Measurements from ENCODE around the gene TTYH2. TPM values are rescaled to one million over a fixed set of nuclear protein-coding genes. Genes with fewer than 3 reads are reported as not detected.

TTYH2 gene
- polyA plus RNA-seq, 1 donor from 2014 or later = 2.5 TPM

DNA sequence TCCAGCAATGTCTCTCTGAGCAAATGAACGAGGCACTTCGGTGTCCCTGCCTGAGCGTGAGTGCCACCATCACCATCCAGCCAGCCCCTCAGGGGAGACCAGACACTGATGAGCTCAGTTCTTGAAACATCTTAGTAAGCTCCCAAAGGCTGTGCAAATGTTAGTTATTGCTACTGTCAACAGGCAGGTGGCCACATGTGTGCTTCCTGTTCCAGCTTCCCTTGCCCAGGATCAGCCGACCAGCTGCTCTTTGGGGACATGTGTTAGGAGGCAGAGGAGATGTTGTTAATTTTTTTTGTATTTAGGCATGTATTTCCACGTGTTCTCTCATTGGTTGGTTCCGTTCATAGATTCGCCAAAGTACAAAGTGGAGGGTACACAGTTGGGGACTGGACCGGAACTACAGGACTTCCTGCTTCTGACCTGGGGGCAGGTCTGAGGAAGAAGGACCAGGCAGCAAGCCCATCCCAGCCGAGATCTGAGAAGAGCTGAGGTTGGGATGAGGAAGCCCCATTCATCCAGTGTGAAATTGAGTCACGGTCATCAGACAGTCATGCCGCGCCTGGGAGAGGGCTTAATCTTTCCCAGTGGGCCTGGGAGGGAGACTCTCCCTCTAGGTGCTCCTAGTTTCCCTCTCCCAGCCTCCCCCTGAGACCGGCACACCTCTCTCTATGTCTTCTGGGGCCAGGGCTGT, 3.8 kb downstream of the TTYH2 start:
- H2AFZ ChIP-seq (ENCODE audit: low read depth, low read length) = no peak overlapping the region
- H4K20me1 ChIP-seq (ENCODE audit: insufficient read depth) = no peaks in the 10 kb centered on the region
- no peak overlapping the region for H3K4me2 ChIP-seq (ENCODE audit: low read length)
- no peak overlapping the region for H3K9ac ChIP-seq (ENCODE audit: low read length)
- H3K9me2 ChIP-seq (ENCODE audit: insufficient read depth, low read length) = no peaks in the 10 kb centered on the region
- no peaks in the 10 kb centered on the region for H3K79me2 ChIP-seq (replicated peaks; ENCODE audit: insufficient read depth, low read length)
- no peaks in the 10 kb centered on the region for H3K9me3 ChIP-seq (ENCODE audit: low read length)
- peaks cover 32% of the 10 kb centered on the region for H3K27me3 ChIP-seq (ENCODE audit: insufficient read depth, low read depth, low read length)
- no peaks in the 10 kb centered on the region for H3K36me3 ChIP-seq (ENCODE audit: insufficient read depth, low read length)
- no peak overlapping the region for H3K4me3 ChIP-seq (ENCODE audit: low read length)
- no peak for TF ChIP-seq MXI1 (conservative IDR thresholded peaks at IDR 0.05; ENCODE audit: poor library complexity, severe bottlenecking)
- TF ChIP-seq EP300 (conservative IDR thresholded peaks at IDR 0.05; ENCODE audit: poor library complexity, severe bottlenecking) = no peak
- no peak for TF ChIP-seq TAF1 (IDR thresholded peaks at IDR 0.05; ENCODE audit: low read depth)
- TF ChIP-seq SMC3 (conservative IDR thresholded peaks at IDR 0.05; ENCODE audit: poor library complexity) = no peak
- TF ChIP-seq, protein P1, sequence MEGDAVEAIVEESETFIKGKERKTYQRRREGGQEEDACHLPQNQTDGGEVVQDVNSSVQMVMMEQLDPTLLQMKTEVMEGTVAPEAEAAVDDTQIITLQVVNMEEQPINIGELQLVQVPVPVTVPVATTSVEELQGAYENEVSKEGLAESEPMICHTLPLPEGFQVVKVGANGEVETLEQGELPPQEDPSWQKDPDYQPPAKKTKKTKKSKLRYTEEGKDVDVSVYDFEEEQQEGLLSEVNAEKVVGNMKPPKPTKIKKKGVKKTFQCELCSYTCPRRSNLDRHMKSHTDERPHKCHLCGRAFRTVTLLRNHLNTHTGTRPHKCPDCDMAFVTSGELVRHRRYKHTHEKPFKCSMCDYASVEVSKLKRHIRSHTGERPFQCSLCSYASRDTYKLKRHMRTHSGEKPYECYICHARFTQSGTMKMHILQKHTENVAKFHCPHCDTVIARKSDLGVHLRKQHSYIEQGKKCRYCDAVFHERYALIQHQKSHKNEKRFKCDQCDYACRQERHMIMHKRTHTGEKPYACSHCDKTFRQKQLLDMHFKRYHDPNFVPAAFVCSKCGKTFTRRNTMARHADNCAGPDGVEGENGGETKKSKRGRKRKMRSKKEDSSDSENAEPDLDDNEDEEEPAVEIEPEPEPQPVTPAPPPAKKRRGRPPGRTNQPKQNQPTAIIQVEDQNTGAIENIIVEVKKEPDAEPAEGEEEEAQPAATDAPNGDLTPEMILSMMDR (IDR thresholded peaks at IDR 0.05; ENCODE audit: poor library complexity, severe bottlenecking) = no peak
- TF ChIP-seq, protein P2, sequence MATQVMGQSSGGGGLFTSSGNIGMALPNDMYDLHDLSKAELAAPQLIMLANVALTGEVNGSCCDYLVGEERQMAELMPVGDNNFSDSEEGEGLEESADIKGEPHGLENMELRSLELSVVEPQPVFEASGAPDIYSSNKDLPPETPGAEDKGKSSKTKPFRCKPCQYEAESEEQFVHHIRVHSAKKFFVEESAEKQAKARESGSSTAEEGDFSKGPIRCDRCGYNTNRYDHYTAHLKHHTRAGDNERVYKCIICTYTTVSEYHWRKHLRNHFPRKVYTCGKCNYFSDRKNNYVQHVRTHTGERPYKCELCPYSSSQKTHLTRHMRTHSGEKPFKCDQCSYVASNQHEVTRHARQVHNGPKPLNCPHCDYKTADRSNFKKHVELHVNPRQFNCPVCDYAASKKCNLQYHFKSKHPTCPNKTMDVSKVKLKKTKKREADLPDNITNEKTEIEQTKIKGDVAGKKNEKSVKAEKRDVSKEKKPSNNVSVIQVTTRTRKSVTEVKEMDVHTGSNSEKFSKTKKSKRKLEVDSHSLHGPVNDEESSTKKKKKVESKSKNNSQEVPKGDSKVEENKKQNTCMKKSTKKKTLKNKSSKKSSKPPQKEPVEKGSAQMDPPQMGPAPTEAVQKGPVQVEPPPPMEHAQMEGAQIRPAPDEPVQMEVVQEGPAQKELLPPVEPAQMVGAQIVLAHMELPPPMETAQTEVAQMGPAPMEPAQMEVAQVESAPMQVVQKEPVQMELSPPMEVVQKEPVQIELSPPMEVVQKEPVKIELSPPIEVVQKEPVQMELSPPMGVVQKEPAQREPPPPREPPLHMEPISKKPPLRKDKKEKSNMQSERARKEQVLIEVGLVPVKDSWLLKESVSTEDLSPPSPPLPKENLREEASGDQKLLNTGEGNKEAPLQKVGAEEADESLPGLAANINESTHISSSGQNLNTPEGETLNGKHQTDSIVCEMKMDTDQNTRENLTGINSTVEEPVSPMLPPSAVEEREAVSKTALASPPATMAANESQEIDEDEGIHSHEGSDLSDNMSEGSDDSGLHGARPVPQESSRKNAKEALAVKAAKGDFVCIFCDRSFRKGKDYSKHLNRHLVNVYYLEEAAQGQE (IDR thresholded peaks at IDR 0.05; ENCODE audit: borderline replicate concordance) = no peak
- no peak for TF ChIP-seq RAD21 (conservative IDR thresholded peaks at IDR 0.05)
- TF ChIP-seq EZH2 (IDR thresholded peaks at IDR 0.05; ENCODE audit: borderline replicate concordance, insufficient read depth, low read length, poor library complexity, severe bottlenecking) = no peak
- no peak for TF ChIP-seq POLR2AphosphoS5 (IDR thresholded peaks at IDR 0.05)
- no peak overlapping the region for H3K27ac ChIP-seq (ENCODE audit: low read length)
- H3F3A ChIP-seq (ENCODE audit: insufficient read depth, low read length, poor library complexity, severe bottlenecking) = no peaks in the 10 kb centered on the region

DNA sequence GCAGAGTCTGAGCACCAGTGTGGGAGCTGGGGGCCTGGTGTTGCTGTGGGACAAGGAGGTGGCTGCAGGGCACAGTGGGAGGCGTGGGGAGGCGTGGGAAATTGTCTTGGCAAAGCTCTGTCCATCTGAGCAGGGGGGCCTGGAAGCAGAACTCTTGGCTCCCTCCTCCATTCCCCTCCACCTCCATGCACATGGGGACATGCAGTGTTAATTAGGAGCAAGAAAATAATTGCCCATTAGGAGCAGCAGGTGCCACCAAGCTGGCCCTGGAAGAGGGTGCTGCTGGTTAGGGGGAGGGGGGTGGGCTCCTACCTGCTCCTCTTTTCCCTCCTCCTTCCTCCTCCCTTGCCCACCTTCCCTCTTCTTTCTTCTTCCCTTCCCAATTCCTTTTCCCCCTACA, 4.5 kb downstream of the TTYH2 start:
- H3K9ac ChIP-seq (ENCODE audit: low read length) = no peak overlapping the region
- H3K9me3 ChIP-seq (ENCODE audit: low read length) = no peaks in the 10 kb centered on the region
- H3K27me3 ChIP-seq (ENCODE audit: insufficient read depth, low read depth, low read length) = peaks cover 25% of the 10 kb centered on the region
- no peaks in the 10 kb centered on the region for H3K36me3 ChIP-seq (ENCODE audit: insufficient read depth, low read length)
- H3K4me2 ChIP-seq (ENCODE audit: low read length) = no peak overlapping the region
- no peaks in the 10 kb centered on the region for H3K79me2 ChIP-seq (replicated peaks; ENCODE audit: insufficient read depth, low read length)
- no peak for TF ChIP-seq TAF1 (IDR thresholded peaks at IDR 0.05; ENCODE audit: low read depth)
- TF ChIP-seq, protein P2 (IDR thresholded peaks at IDR 0.05; ENCODE audit: borderline replicate concordance) = no peak
- TF ChIP-seq EP300 (conservative IDR thresholded peaks at IDR 0.05; ENCODE audit: poor library complexity, severe bottlenecking) = no peak
- TF ChIP-seq MXI1 (conservative IDR thresholded peaks at IDR 0.05; ENCODE audit: poor library complexity, severe bottlenecking) = no peak
- no peak for TF ChIP-seq RAD21 (conservative IDR thresholded peaks at IDR 0.05)
- TF ChIP-seq POLR2AphosphoS5 (IDR thresholded peaks at IDR 0.05) = no peak
- TF ChIP-seq, protein P1 (IDR thresholded peaks at IDR 0.05; ENCODE audit: poor library complexity, severe bottlenecking) = no peak
- TF ChIP-seq EZH2 (IDR thresholded peaks at IDR 0.05; ENCODE audit: borderline replicate concordance, insufficient read depth, low read length, poor library complexity, severe bottlenecking) = no peak
- no peak for TF ChIP-seq SMC3 (conservative IDR thresholded peaks at IDR 0.05; ENCODE audit: poor library complexity)
- H4K20me1 ChIP-seq (ENCODE audit: insufficient read depth) = no peaks in the 10 kb centered on the region
- no peak overlapping the region for H3K4me3 ChIP-seq (ENCODE audit: low read length)
- H3K27ac ChIP-seq (ENCODE audit: low read length) = no peak overlapping the region
- no peaks in the 10 kb centered on the region for H3F3A ChIP-seq (ENCODE audit: insufficient read depth, low read length, poor library complexity, severe bottlenecking)
- H3K9me2 ChIP-seq (ENCODE audit: insufficient read depth, low read length) = no peaks in the 10 kb centered on the region
- H2AFZ ChIP-seq (ENCODE audit: low read depth, low read length) = no peak overlapping the region
